Mucosa of stomach (tissue), 1 donor: ENCODE results near the gene HES4.

Source experiments
- H3K27me3 ChIP-seq: one replicate; pipeline ENCODE4 v1.7.0; 2013; ENCODE audit warnings: mild to moderate bottlenecking, low read length; ENCODE audit not compliant: control insufficient read depth, insufficient read depth
- H3K36me3 ChIP-seq: one replicate; pipeline ENCODE4 v1.7.0; 2013; ENCODE audit warnings: low read length; ENCODE audit not compliant: control insufficient read depth, insufficient read depth
- H3K4me1 ChIP-seq: one replicate; pipeline ENCODE4 v1.7.0; 2013; ENCODE audit warnings: mild to moderate bottlenecking, low read length; ENCODE audit not compliant: control insufficient read depth, insufficient read depth
- H3K4me3 ChIP-seq: one replicate; pipeline ENCODE4 v1.7.0; 2013; ENCODE audit warnings: low read length
- H3K9ac ChIP-seq: one replicate; pipeline ENCODE4 v1.7.0; 2013; ENCODE audit warnings: mild to moderate bottlenecking, low read length, moderate library complexity
- H3K9me3 ChIP-seq: one replicate; pipeline ENCODE4 v1.7.0; 2013; ENCODE audit warnings: mild to moderate bottlenecking, low read length, moderate library complexity; ENCODE audit not compliant: control insufficient read depth
- donor health status: Pancreatic carcinoma.

HES4 gene

GRCh38 chr1:952201-952600 lies 47.7 kb downstream of the HES4 start:
- H3K4me1 ChIP-seq: peaks cover 3% of the 10 kb centered on the region
- peaks cover 23% of the 10 kb centered on the region for H3K36me3 ChIP-seq

GRCh38 chr1:951364-951763 lies 48.5 kb downstream of the HES4 start:
- Histone ChIP-seq H3K4me3 (no peak overlapping the region), H3K9ac (no peak overlapping the region), H3K27me3 (no peaks in the 10 kb centered on the region), H3K4me1 (no peaks in the 10 kb centered on the region), H3K9me3 (no peaks in the 10 kb centered on the region), H3K36me3 (peaks cover 24% of the 10 kb centered on the region)

More at GRCh38 chr1:952201-952600, 47.7 kb downstream of the HES4 start:
- H3K9me3 ChIP-seq: no peaks in the 10 kb centered on the region
- H3K9ac ChIP-seq: no peak overlapping the region
- no peak overlapping the region for H3K4me3 ChIP-seq
- no peaks in the 10 kb centered on the region for H3K27me3 ChIP-seq

GRCh38 chr1:950881-951280 lies 49.0 kb downstream of the HES4 start:
- Histone ChIP-seq H3K4me1 (no peaks in the 10 kb centered on the region), H3K4me3 (no peak overlapping the region), H3K9ac (no peak overlapping the region), H3K9me3 (no peaks in the 10 kb centered on the region), H3K36me3 (peaks cover 19% of the 10 kb centered on the region), H3K27me3 (no peaks in the 10 kb centered on the region)

GRCh38 chr1:950268-950667 lies 49.6 kb downstream of the HES4 start:
- no peak overlapping the region for H3K9ac ChIP-seq
- H3K9me3 ChIP-seq: no peaks in the 10 kb centered on the region
- H3K4me1 ChIP-seq: no peaks in the 10 kb centered on the region
- H3K27me3 ChIP-seq: no peaks in the 10 kb centered on the region
- peaks cover 14% of the 10 kb centered on the region for H3K36me3 ChIP-seq
- no peak overlapping the region for H3K4me3 ChIP-seq
